PC-3 (cell line): Measurements from ENCODE around the gene AGAP1.

Experiments
- CTCF ChIP-seq: fragments of 300-600 bp; sonication (generic); conservative IDR thresholded peaks from 2 replicates; pipeline ENCODE4 v1.5.1; 2017; ENCODE audit warnings: antibody characterized with exemption, low read depth, mild to moderate bottlenecking, low read length
- EZH2 ChIP-seq: fragments of 300-600 bp; sonication (generic); IDR thresholded peaks from one replicate; pipeline ENCODE4 v1.6.1; 2017; ENCODE audit warnings: antibody characterized with exemption, mild to moderate bottlenecking, low read length; ENCODE audit not compliant: unreplicated experiment

DNA sequence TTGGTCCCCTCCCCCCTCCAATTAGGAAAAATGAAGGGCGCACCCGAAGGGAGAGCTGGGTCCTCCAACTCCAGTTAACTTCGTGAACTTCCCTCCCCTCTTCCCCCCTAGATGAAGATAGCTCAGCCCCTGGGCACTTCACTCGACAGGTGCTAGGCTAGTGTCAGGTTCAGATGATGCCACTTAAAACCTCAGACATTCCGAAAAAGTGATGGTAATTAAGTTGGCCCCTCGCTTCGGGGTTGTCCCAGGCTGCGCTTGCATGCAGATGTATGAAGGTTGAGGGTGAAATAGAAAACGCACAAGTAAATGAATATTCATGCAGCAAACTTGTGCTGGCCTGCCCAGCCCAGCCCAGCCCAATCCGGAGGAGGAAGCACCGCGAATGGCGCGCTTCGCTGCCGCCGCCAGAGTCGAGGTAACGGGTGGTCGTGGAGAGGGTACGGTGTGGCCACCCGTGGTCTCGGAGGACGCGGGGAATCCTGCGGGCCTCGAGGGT lies 677.4 kb downstream of the AGAP1 start:
- TF ChIP-seq CTCF (no peak), EZH2 (no peak)
